ENCODE measurements around the gene ATP1B1.

- no peak for TF ChIP-seq CTCF (conservative IDR thresholded peaks at IDR 0.05; ENCODE audit: low read depth, low read length)
- TF ChIP-seq EZH2 (IDR thresholded peaks at IDR 0.05; ENCODE audit: borderline replicate concordance, low read depth, low read length, poor library complexity, severe bottlenecking): no peak
These were observed 22.8 kb downstream of the ATP1B1 start for GRCh38 chr1:169129109-169129784.

All from A673 (cell line).